Left renal pelvis (tissue), 4 donors: ENCODE results near the gene HS6ST2. TPM values are rescaled to one million over a fixed set of nuclear protein-coding genes. Genes with fewer than 3 reads are reported as not detected.

Experiments used
- DNase-seq, 4 donors: peaks; one replicate each; pipeline ENCODE4 v3.0.0-alpha.2; 2013; ENCODE audit warnings: low read depth in 4 of 4, low spot score in 3 of 4
- polyA plus RNA-seq, 4 donors: library from polyadenylated mRNA; unstranded; fragments of 120-200 nt; gene quantifications; one replicate each; pipeline ENCODE4 v1.2.1, GENCODE V29; 2013; ENCODE audit not compliant: insufficient read length in 4 of 4

Gene HS6ST2
- polyA plus RNA-seq, 4 donors: 21.6 to 40.2 (median 27.2) TPM

GRCh38 chrX:132855780-132856341, 102.6 kb downstream of the HS6ST2 start:
- no peak for DNase-seq

- no peak for DNase-seq
These were observed 105.4 kb downstream of the HS6ST2 start for GRCh38 chrX:132853040-132853439.

- no peak for DNase-seq
These were observed 110.0 kb downstream of the HS6ST2 start for GRCh38 chrX:132848296-132848970.

- no peak for DNase-seq
These were observed 115.1 kb downstream of the HS6ST2 start for GRCh38 chrX:132843363-132843762.

GRCh38 chrX:132842460-132843238, 115.8 kb downstream of the HS6ST2 start:
- DNase-seq: no peak

GRCh38 chrX:132837967-132838366, 120.5 kb downstream of the HS6ST2 start:
- DNase-seq: no peak

- no peak for DNase-seq
These were observed 121.3 kb downstream of the HS6ST2 start for GRCh38 chrX:132837126-132837525.

GRCh38 chrX:132836471-132836870, 122.0 kb downstream of the HS6ST2 start:
- no peak for DNase-seq

GRCh38 chrX:132834741-132835140, 123.7 kb downstream of the HS6ST2 start:
- no peak for DNase-seq

- DNase-seq: no peak
These were observed 124.3 kb downstream of the HS6ST2 start for GRCh38 chrX:132834109-132834508.

GRCh38 chrX:132833373-132833772, 125.1 kb downstream of the HS6ST2 start:
- DNase-seq: no peak

GRCh38 chrX:132831336-132831973, 127.0 kb downstream of the HS6ST2 start:
- DNase-seq: no peak

GRCh38 chrX:132822634-132823012, 135.8 kb downstream of the HS6ST2 start:
- no peak for DNase-seq

- DNase-seq: no peak
These were observed 136.3 kb downstream of the HS6ST2 start for GRCh38 chrX:132821974-132822633.

- DNase-seq: no peak
These were observed 137.8 kb downstream of the HS6ST2 start for GRCh38 chrX:132820675-132821074.

- no peak for DNase-seq
These were observed 138.6 kb downstream of the HS6ST2 start for GRCh38 chrX:132819711-132820264.

- no peak for DNase-seq
These were observed 139.8 kb downstream of the HS6ST2 start for GRCh38 chrX:132818638-132819037.

GRCh38 chrX:132815643-132816042, 142.8 kb downstream of the HS6ST2 start:
- no peak for DNase-seq

GRCh38 chrX:132810964-132811712, 147.3 kb downstream of the HS6ST2 start:
- no peak for DNase-seq

GRCh38 chrX:132810488-132810887, 147.9 kb downstream of the HS6ST2 start:
- no peak for DNase-seq
